ENCODE data around the gene GCN1.

- TF ChIP-seq JAZF1 (CRISPR knock-in tag; IDR thresholded peaks at IDR 0.05) = no peak
- no peak for TF ChIP-seq CTCF (IDR thresholded peaks at IDR 0.05)
- TF ChIP-seq NR1H2 (CRISPR knock-in tag; IDR thresholded peaks at IDR 0.05) = no peak
- TF ChIP-seq ESRRA (CRISPR knock-in tag; IDR thresholded peaks at IDR 0.05; ENCODE audit: borderline replicate concordance) = no peak
- no peak for TF ChIP-seq ATF3 (CRISPR knock-in tag; conservative IDR thresholded peaks at IDR 0.05)
- no peak for TF ChIP-seq NFYB (CRISPR knock-in tag; conservative IDR thresholded peaks at IDR 0.05; ENCODE audit: low read depth)
- no peak for TF ChIP-seq SP1 (CRISPR knock-in tag; conservative IDR thresholded peaks at IDR 0.05)
- TF ChIP-seq E2F1 (CRISPR knock-in tag; IDR thresholded peaks at IDR 0.05) = no peak
- no peak for TF ChIP-seq FOXP1 (CRISPR knock-in tag; IDR thresholded peaks at IDR 0.05; ENCODE audit: borderline replicate concordance)
- no peak for TF ChIP-seq TEAD4 (CRISPR knock-in tag; IDR thresholded peaks at IDR 0.05)
- TF ChIP-seq ZNF138 (CRISPR knock-in tag; conservative IDR thresholded peaks at IDR 0.05) = no peak
These were observed 19.2 kb upstream of the GCN1 start for GRCh38 chr12:120213758-120214157.
